ENCODE data around the gene CCDC12. TPM values are rescaled to one million over a fixed set of nuclear protein-coding genes. Genes with fewer than 3 reads are reported as not detected.

Gene CCDC12
- total RNA-seq, 4 donors from 2014 or later, result 64.6 to 101 (median 82.5) TPM

DNA sequence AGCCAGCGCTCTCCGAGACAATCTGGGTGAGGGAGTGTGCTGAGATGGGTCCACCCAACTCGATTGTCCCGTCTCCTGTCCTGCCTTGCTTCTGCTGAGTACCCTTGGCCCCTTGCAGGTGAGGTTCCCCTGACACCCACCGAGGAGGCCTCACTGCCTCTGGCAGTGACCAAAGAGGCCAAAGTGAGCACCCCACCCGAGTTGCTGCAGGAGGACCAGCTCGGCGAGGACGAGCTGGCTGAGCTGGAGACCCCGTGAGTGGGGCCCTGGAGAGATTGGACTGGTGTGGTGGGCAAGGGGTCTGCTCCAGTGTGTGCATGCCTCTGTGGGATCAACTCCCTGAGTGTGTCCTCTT is 26.5 kb upstream of the CCDC12 start:
- DNase-seq (ENCODE audit: low spot score in 2 of 2), result peak in 1 of 2 donors; percentile 80
- TF ChIP-seq CTCF (IDR thresholded peaks at IDR 0.05) (no peak), POLR2A (IDR thresholded peaks at IDR 0.05) (no peak)
- intact Hi-C loops (cut with DNase I; ENCODE audit: low total_unique reads), result loop anchor here (5.0 kb wide), 1 partner anchor 76 kb away; no protein-coding TSS in a partner anchor
- WGBS, 2 donors, result 89 to 96% methylated on average over 10 of the region's 10 CpGs
- no peak overlapping the region for H3K4me3 ChIP-seq (ENCODE audit: low read depth, poor library complexity, severe bottlenecking)

GRCh38 chr3:47002171-47003055 is 25.9 kb upstream of the CCDC12 start:
- no peak for TF ChIP-seq CTCF (IDR thresholded peaks at IDR 0.05)
- no peak for TF ChIP-seq POLR2A (IDR thresholded peaks at IDR 0.05)
- H3K4me3 ChIP-seq (ENCODE audit: low read depth, poor library complexity, severe bottlenecking), result no peak overlapping the region
- WGBS, 2 donors, result 70 to 71% methylated on average over 32 to 33 of the region's 35 CpGs
- peak in 1 of 2 donors; percentile 85 for DNase-seq (ENCODE audit: low spot score in 2 of 2)
- intact Hi-C loops (cut with DNase I; ENCODE audit: low total_unique reads), result loop anchor here (5.0 kb wide), 1 partner anchor 75 kb away; no protein-coding TSS in a partner anchor

DNA sequence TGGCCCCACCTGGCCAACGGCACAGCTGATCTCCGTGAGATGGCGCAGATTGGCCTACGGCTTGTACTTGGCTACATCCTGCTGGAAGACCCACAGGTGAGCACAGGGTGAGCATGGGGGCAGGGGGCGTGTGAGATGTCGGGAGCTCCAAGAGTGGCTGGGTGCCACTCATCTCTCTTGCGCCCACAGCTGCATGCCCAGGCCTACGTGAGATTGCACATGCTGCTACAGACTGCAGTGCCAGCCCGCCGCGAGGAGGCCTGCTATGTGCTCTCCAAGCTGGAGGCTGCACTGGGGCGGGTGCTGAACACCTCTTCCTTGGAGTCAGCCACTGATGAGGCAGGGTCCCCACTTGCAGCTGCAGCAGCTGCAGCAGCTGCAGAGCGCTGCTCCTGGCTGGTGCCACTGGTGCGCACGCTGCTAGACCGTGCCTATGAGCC is 25.2 kb upstream of the CCDC12 start:
- intact Hi-C loops (cut with DNase I; ENCODE audit: low total_unique reads), result loop anchor here (5.0 kb wide), 1 partner anchor 74 kb away; no protein-coding TSS in a partner anchor
- TF ChIP-seq POLR2A (IDR thresholded peaks at IDR 0.05) (no peak), CTCF (IDR thresholded peaks at IDR 0.05) (no peak)
- WGBS, 2 donors, result 78 to 84% methylated on average over 15 to 16 of the region's 16 CpGs

DNA sequence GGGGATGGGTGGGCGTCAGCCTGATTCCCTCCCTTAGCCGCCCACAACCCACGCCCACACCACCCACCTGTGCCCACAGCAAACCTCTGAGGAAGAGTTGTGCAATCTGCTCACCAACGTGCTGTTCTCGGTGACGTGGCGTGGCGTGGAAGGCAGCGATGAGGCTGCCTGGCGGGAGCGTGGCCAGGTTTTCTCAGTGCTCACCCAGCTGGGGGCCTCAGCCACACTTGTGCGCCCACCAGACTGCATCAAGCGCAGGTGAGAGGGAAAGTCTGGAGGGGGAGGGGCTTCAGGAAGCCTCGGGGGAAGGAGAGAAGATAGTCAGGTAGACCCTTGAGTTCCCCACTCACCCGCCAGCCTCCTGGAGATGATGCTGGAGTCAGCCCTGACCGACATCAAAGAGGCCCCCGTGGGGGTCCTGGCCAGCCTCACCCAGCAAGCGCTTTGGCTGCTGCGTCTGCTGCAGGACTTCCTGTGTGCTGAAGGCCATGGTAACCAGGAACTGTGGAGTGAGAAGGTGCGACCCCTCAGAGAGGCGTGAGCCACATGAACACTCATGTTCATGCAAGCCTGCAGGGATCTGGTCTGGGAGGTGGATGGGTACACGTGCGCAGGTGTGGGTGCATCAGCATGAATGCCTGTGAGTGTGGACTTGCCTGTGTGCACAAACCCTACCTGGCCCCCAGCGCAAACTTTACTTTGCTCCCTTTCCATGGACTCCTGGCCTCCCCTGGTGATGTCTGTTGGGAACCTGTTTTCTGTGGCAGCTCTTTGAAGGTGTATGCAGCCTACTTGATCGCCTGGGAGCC is 24.6 kb upstream of the CCDC12 start:
- TF ChIP-seq POLR2A (IDR thresholded peaks at IDR 0.05) (no peak), CTCF (IDR thresholded peaks at IDR 0.05) (no peak)
- intact Hi-C loops (cut with DNase I; ENCODE audit: low total_unique reads), result loop anchor here (5.0 kb wide), 1 partner anchor 74 kb away; no protein-coding TSS in a partner anchor
- no peak overlapping the region for H3K4me3 ChIP-seq (ENCODE audit: low read depth, poor library complexity, severe bottlenecking)
- WGBS, 2 donors, result 84 to 92% methylated on average over 25 of the region's 25 CpGs
- DNase-seq (ENCODE audit: low spot score in 2 of 2), result no peak

More for the DNA sequence above, 25.2 kb upstream of the CCDC12 start:
- peak in 1 of 2 donors; percentile 78 for DNase-seq (ENCODE audit: low spot score in 2 of 2)
- H3K4me3 ChIP-seq (ENCODE audit: low read depth, poor library complexity, severe bottlenecking), result no peak overlapping the region

DNA sequence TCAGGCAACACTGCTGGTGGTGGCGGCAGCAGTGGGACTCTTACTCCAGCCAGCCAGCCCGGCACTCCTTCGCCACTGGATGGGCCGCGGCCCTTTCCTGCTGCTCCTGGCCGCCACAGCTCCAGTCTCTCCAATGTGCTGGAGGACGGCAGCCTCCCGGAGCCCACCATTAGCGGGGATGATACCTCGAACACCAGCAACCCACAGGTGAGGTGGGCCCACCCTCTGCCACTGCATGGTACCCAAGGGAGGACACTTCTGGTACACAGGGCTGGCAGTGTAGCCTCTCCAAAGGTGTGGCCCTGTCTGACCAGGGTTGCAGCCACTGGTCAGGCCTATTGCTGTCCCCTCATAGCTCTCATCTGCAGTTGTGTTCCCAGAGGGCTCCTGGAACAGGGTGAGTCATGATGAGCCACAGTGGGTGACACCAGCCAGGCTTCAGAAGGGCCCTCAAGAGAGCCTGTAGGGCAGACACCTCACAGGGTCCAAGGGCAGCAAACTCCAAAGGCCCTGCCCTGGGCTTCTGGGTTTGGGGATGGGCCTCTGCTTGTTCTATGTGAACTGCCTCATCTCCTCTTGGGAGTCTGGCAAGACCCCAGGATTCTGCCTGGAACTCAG is 23.8 kb upstream of the CCDC12 start:
- intact Hi-C loops (cut with DNase I; ENCODE audit: low total_unique reads), result loop anchor here (5.0 kb wide), 1 partner anchor 73 kb away; no protein-coding TSS in a partner anchor
- no peak for TF ChIP-seq CTCF (IDR thresholded peaks at IDR 0.05)
- TF ChIP-seq POLR2A (IDR thresholded peaks at IDR 0.05), result no peak
- 94 to 100% methylated on average over 1 to 9 of the region's 10 CpGs for WGBS, 2 donors
- no peak for DNase-seq (ENCODE audit: low spot score in 2 of 2)
- no peak overlapping the region for H3K4me3 ChIP-seq (ENCODE audit: low read depth, poor library complexity, severe bottlenecking)

All from lower leg skin (tissue), 4 donors.